HG03342 (cell line): Measurements from ENCODE around the gene GPR3.
"Not testable (repeated sequence)": the region's sequence is repeated elsewhere in the genome, so short reads cannot be mapped to it uniquely, and the experiment has no call there.

Experiments
- ATAC-seq: cut with Tn5 transposase; IDR thresholded peaks from one replicate; pipeline ENCODE4 v1.9.1; 2021; ENCODE audit warnings: mild to moderate bottlenecking, moderate library complexity; ENCODE audit not compliant: unreplicated experiment

GPR3 gene

DNA sequence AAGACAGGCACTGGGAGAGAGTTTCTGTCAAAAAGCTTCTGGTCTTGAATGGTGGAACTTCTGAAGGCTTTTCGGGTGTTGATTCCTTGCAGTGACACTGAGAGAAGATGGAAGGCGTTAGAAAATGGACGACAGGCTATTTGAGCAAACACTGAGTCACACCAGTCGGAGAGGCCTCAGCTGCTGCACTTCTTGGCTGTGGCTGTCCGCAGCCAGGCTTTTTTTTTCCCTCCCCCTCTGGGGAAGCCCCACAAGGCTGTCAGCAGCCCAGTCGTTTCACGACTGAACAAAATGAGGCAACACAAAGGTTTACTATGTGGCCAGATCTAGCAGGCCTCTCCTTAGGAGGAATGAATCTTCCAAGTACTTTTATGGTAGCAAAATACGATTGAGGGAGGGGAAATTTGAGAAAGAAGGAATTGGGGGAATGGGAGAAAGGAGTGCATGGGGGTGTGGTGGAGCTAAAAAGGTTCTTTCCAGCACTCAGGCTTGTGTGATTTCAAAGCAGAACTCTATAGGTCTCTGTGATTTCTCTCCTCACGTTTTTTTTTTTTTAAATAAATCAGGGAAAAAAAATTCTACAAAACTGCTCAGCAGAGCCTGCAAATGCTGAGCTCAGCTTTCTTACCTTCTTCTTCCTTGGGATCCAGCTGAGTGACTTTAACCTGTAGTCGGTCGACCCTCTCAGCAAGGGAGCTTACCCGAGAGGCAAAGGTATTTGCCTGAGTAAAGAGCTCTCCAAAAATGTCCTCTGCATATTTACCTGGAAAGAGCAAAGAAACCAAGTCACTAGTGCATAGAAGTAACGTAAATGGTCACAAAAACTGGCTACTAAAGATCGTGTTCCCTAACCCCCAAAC, 26.1 kb downstream of the GPR3 start:
- ATAC-seq: no peak

GRCh38 chr1:27423709-27424108, 31.3 kb downstream of the GPR3 start:
- no peak for ATAC-seq

GRCh38 chr1:27427329-27427728, 34.9 kb downstream of the GPR3 start:
- ATAC-seq: no peak

DNA sequence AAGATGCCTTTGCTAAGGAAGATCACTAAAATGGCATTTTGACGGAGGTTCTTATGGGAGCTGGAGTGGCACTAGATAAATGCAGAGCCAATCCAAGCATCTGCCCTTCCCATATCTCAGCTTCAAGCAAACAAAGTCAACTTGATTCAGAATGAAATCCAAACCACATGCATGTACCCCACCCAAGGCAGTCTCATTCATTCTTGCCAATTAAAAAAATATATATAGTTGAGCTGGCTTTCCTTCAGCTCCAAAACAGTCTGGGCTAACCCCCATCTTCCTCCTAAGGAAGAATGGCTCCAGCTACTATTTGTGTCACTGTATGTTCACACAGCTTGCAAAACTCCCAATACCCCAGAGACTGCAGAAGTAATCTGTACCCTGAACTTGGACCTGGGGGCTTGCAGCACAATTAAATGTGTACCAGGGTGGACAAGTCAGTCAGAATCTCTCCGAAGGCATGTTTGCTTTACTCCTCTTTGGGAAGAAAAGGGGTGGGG, 35.4 kb downstream of the GPR3 start:
- ATAC-seq: no peak

- no peak for ATAC-seq
These were observed 36.0 kb downstream of the GPR3 start for GRCh38 chr1:27428316-27429028.

GRCh38 chr1:27429029-27429425, 36.6 kb downstream of the GPR3 start:
- no peak for ATAC-seq

- ATAC-seq: no peak
These were observed 38.6 kb downstream of the GPR3 start for GRCh38 chr1:27430903-27431600.

DNA sequence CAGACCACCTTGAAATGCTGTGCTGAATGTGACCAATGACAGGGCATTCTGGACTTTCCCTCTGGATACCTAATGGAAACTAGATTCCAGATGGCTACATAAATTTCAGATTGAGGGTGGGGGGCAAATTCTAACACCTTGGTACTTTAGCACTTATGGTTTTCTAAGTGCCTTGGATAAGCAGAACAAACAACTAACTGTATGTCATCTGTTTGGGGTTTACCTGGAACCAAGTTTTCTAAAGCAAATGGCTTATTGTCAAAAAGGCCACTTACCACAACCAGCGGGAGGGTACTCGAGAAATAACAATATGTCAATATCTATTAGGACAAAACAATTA, 39.1 kb downstream of the GPR3 start:
- ATAC-seq: no peak

DNA sequence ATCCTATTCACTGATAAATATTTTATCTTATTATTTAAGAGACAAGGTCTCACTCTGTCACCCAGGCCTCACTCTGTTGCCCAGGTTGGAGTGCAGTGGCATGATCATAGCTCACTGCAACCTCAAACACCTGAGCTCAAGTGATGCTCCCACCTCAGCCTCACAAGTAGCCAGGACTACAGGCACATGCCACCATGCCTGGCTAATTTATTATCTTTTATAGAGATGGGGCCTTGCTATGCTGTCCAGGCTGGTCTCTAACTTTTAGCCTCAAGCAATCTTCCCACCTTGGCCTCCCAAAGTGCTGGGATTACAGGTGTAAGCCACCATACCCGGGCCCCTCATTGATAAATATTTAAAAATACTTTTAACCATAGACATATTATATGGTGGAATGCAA, 40.3 kb downstream of the GPR3 start:
- ATAC-seq: not testable (repeated sequence)

GRCh38 chr1:27433706-27434105, 41.3 kb downstream of the GPR3 start:
- no peak for ATAC-seq

DNA sequence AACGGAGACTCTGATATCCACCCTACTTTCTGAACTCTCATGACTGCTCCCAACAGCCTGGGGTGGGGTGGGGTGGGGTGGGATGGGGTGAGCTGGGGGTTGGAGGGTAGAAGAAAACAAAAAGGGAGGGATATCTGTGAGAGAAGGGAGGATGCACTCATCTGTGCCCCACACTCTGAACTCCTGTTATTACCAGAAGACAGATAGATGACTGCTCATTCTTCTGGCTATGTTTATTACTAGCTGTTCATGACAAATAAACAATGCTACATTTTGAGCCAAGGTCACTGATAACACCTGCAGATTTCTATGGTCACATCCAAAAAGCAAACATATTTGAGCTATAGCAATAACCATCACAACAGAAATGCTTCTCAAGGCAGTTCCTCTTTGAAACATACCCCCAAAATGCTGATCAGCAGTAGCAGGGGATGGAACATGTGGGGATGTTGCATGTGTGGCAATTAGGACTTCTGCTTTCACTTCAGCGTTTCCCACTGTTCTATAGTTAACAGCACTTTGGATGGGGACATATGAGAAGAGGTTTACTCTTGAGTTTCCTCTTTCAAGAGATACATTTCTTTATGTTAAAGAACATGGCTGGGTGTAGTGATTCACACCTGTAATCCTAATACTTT, 43.3 kb downstream of the GPR3 start:
- ATAC-seq: peak; percentile 47

GRCh38 chr1:27436204-27437159, 44.1 kb downstream of the GPR3 start:
- peak; percentile 12 for ATAC-seq

DNA sequence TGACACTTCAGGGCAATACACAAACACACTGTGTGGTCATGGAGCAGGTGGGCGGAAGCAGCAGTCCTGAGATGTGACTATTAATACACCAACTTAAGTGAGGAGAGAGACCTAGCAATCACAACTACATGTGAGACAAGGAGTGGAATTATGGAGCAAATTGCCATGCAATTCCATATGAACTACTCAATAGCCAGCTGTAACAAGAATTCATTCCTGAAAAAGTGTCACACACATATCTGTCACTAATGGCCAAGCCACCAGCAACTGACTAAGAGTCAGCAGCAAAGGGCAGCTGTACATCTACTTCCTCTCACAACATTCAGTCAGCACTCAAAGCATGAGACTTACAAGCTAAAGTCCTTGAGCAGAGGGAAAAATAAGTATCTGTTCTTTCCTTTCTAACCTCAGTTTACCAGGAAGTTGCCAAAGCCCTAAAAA, 46.2 kb downstream of the GPR3 start:
- ATAC-seq: no peak

- ATAC-seq: no peak
These were observed 46.7 kb downstream of the GPR3 start for GRCh38 chr1:27439150-27439549.

GRCh38 chr1:27444632-27445031, 52.2 kb downstream of the GPR3 start:
- ATAC-seq: no peak
